GDM1 (cell line): ENCODE results near the gene RNF213.
A peak's percentile ranks its signal among the peaks of the same experiment; 100 is the strongest.

Experiments used
- DNase-seq: peaks from one replicate; lab custom pipeline; 2025; lab: John Stamatoyannopoulos, UW

Gene RNF213

DNA sequence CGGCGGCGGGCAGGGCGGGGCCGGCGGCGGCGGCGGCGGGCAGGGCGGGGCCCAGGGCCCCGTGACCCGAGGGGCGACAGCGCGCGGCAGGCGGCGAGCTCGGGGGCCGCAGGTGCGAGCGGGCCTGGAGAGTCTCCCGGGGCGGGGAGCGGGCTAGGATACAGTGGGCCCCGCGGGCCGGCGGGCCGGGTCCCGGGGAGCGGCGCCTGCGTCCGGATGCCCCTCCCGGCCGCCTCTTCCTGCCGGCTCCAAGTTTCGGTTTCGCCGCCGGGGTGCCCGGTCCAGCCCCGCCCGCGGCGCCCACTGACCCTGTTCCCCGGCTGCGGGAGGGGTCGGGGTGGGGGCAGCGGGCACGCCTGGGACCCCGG, at the start of gene RNF213:
Gene RNF213, plus strand, starts transcription at position 62 of the 368 bp plus-strand sequence. CDS start 2,830 bp downstream, outside the sequence.
- peak; percentile 7 for DNase-seq

DNA sequence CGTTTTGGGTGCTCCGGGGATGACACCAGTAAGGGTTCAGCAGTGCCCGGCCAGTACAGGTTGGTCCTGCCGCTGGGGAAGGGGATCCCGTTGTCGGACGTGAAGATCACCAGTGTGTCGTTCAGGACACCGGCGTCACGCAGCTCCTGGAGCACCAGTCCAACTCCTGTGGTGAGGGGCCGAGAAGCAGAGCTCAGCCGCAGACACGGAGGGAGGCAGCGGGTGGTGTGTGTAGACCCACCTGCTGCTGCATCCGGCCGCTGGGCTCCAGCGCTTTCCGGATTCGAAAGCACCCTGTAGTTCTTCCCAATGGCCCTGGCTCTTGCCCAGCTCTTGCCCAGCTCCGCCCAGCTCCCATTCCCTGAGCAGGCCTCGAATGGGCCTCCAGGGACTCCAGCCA, 48.5 kb upstream of the RNF213 start:
- no peak for DNase-seq

DNA sequence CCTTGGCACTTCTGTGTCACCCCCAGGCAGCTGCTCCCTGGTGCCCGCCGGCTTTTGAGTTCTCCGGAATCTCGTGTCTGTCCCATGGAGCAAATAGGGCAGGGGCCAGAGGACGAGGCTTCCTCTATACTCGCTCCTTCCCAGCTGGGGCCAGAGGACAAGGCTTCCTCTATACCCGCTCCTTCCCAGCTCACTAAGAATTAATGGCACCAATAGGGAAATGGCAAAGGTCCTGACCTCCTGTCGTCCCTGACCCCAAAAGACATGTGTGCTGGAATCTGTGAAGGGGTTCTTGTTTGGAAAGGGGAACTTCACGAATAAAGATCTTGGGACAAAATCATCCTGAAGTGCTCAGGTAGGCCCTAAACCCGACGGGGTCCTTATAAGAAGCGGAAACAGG, 48.1 kb upstream of the RNF213 start:
- no peak for DNase-seq

DNA sequence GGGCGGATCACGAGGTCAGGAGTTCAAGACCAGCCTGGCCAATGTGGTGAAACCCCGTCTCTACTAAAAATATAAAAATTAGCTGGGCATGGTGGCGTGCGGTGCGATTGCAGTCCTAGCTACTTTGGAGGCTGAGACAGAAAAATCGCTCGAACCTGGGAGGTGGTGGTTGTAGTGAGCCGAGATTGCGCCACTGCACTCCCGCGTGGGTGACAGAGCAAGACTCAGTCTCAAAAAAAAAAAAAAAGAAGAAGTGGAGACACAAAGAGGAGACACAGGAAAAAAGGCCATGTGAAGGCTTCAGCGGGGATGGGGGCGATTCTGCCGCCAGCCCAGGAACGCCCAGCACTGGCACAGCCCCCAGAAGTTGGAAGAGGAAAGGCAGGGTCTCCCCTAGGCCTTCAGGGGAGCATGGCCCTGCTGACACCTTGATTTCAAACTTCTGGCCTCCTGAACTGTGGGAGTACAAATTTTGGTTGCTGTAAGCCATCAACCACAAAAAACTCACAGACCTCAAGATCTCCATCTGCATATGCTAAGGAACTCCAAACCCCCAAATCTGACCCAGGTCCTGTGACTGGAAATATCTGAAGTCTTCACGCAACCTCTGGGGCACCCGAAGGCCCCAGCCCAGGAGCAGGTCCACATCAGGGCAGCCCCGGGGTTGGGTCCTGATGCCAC, 47.5 kb upstream of the RNF213 start:
- no peak for DNase-seq

DNA sequence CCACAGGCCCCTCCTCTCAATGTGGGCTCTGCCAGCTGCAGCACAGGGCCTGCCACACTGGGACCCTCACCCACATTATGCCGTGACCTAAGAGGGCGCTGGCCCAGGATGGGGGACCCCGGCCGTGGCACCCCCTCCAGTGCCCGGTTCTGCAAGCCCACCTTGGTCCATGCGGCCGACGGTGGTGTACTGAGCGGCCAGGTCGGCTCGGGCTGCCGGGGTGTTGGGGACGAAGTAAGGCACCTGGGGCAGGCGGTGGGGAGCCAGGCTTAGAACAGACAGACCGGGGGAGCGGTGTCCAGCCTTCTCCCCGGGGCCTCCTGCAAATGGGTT, 47.0 kb upstream of the RNF213 start:
- no peak for DNase-seq

DNA sequence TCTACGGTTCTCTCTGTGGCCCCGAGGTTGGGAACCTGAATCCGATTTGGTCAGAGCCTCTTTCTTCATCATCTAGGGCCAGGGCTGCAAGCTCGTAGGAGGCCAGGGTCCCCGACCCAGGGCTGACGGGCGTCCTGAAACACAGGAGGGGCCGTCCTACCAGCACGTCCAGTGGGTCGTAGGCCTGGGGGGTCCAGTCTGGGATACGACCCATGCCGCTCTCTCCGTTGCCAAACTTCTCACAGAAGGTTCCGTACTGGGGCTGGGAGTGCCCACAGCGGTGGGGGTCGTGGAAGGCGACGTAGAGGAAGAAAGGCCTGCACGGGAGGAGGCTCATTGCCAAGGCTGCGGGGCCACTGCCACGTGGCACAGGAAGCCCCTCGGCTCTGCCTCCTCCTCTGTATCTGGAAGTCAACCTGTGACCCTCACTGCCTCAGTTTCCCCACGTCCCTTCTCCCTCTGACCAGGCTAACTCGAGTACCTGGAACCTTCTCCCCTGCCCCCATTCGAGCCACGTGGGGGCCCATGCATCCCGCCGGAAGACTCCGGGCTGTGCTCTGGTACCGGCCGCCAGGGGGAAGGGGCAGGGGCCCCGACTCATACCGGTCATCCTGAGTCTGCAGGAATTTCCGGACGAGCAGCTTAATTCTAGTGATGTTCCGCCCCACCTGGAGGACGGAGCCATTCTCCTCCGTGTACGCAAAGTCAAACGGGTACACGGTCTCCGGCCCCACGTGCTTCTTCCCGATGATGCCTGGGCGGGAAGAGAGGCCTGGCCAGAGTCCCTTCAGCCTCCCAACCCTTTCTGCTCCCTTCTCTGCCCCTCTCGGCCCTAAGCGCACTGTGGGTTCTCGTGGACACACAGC, 46.4 kb upstream of the RNF213 start:
- DNase-seq, result no peak

DNA sequence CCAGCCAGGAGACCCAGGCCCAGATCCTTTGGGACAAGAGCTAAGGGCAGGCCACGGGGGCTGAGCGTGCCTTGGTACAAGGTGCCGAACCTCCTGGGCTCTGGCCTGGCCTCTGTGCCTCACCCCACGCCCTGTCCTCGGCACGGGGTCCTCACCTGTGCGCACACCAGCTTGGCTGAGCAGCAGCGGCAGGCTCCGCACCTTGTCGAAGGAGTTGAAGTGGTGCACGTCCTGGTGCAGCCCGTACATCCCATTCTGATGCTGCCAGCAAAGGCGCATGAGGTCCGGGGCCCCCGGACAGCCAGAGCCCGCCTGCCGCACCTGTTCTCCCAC, 45.8 kb upstream of the RNF213 start:
- no peak for DNase-seq

DNA sequence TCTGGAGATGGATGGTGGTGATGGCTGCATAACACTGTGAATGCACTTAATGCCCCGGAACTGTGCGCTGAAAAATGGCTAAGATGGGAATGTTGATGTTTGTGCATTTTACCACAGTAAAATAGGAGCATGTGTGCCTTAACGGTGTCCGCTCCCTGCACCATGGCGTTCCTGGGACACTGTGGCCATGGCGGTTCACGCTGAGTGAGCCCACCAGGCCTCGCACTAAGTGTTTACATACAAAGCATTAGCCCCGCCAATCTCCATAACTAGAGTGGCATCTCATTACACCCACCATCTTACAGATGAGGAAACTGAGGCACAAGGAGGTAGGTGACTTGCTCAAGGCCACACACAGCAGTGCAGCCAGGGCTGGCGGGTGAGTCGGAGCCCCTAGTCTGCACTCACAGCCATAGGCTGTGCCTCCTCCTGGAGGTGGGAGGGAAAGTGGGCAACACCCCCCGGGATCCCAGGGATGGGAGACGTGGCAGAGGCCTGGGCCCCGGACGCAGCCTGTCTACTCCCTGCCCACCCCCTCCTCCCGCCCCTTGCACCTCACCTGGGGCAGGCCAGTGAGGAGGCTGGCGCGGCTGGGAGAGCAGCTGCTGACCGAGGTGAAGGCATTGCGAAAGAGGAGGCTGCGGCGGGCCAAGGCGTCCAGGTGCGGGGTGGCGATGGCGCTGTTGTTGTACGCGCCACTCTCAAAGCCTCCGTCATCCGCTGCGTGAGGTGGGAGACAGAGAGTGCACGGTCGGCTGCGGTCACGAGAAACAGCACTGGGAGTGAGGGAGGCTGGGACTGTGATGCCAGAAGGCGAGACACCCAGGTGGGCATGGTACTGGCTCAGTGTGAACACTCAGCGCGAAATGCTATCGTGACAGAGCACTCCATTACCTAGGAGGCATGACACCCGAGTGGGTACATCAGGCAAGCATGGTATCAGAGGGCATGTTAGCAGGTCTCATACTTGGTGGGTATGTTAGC, 43.9 kb upstream of the RNF213 start:
- DNase-seq, result no peak

DNA sequence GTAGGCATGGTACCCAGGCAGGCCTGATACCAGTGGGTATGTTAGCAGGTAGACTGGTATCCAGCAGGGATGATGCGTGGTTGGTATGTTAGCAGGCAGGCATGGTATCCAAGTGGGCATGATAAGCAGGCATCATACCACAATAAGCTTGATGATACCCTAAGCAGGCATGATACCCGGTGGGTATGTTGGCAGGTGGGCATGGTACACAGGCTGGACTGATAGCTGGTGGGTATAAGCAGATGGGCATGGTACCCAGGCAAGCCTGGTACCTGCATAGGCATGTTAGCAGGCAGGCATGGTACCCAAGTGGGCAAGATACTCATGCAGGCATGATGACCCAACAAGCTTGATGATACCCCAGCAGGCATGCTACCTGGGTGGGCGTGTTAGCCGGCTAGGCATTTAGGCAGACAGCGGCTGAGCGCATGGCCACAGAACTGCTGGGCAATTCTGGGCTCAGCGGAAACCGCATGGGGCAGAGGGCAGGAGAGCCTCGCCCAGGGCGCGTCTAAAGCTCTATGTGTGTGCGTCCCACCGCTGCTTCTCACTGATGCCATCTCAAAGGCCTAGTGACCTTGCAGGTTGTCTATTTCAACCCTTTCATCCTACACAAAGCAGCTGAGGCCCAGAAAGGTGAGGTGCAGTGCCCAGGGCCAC, 42.8 kb upstream of the RNF213 start:
- DNase-seq, result no peak

DNA sequence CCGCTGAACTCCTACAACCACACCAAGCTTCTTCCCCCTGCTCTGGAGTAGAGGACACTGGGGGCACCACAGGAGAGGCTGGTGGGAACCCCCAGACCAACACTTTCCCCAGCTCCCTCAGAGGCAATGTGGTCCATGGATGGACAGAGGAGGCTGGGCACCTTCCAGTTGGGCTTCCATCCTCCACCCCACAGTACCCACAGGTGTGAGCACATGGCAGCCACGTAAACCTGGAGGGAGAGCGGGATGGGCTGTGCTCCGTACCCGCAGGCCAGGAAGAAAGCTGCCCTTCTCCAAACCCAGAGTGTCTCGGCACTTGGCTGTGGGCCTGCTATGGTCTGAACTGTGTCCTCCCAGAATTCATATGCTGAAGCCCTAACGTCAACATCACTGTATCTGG, 42.3 kb upstream of the RNF213 start:
- no peak for DNase-seq

DNA sequence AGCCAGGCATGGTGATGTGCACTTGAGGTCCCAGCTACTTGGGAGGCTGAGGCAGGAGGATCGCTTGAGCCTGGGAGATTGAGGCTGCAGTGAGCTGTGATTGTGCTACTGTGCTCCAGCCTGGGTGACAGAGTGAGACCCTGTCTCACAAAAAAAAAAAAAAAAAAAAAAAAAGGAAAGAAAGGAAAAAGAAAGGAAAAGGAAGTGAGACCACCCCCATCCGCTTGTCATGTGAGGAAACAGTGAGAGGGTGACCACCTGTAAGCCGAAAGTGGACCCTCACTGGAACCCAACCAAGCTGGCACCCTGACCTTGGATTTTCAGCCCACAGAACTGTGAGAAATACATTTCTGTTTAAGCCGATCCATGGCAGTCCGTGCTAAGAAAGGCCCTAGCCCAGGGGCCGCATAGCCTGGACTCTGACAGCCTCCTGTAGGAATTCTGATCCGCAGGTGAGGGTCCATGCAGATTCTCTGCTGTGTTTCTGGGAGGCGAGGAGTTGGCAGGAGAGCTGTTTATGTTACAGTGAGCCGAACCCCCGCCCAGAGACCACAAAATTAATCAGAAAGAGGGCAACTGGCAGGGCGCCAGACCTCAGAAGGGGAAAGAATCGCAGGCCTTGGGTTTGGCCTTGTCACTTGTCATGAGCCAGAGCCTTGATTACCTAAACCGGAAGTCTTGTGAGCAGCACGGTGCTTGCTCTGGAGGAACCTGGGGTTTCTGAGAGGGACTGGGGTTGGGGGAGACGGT, 41.5 kb upstream of the RNF213 start:
- peak; percentile 74 for DNase-seq

DNA sequence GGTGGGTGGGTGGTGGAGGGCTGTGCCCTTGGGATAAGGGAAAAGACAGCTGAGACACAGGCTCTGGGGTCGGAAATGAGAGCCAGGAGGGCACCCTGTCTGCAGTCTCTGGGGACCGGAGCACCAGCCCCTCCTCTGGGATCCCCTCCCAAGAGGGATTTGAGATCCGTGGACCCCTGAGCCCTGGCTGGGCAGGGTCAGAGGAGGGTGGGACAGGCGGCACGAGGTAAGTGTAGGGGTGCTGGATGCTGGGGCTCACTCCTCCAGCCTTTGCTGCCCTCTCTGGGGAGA, 40.9 kb upstream of the RNF213 start:
- DNase-seq, result no peak

DNA sequence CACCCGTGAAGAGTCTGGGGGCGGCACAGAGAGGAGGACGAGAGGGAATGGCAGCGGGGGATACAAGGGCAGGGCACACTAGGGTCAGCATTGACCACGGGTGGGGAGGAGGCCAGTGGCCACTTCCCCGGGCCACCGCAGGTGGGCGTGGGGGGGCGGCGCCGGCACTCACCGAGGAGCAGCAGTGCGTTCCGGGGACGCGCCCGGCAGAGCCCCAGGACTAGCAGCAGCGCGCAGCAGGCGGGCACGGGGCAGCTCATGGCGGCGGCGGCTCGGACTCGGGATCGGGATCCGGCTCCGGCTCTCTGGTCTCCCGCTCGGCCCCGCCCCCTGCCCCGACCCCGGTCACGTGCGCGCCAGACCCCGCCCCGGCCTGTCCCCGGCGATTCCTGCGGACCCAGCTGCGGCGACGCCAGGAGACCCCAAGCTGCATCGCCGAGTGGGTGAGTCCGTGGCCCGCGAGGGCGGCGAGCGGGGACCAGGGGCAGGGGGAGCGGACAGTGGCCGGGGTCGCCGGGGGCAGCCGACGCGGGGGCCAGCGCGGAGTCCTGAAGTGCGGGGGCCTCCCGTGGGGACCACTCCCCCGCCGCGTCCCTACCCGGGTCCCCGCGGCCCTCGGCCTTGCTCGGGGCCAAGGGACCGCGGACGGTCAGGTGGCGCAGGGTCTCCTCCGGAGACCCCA, 40.5 kb upstream of the RNF213 start, which contains the start of the genes SGSH and SLC26A11:
Gene SGSH, minus strand, starts transcription at position 280 of the 682 bp plus-strand sequence. Its CDS starts 20 bp downstream, at position 260.
Gene SLC26A11, plus strand, starts transcription at position 374 of the 682 bp plus-strand sequence. CDS start 1,134 bp downstream, outside the sequence.
- no peak for DNase-seq

DNA sequence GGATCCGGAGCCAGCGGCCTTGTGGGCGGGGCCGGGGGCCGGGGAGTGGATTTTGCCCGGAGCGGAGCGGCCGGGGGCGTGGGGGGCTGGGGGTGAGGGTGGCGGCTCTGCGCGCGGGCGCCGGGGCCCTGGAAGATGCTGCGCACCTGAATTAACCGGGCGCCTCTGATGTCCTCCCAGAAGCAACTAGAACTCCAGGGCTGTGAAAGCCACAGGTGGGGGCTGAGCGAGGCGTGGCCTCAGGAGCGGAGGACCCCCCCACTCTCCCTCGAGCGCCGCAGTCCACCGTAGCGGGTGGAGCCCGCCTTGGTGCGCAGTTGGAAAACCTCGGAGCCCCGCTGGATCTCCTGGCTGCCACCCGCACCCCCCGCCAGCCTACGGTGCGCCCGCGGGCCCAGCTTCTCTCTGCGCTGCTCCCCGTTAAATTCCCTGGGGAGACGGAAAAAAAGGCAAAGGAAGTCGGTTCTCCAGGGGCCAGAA, 39.9 kb upstream of the RNF213 start:
- no peak for DNase-seq

DNA sequence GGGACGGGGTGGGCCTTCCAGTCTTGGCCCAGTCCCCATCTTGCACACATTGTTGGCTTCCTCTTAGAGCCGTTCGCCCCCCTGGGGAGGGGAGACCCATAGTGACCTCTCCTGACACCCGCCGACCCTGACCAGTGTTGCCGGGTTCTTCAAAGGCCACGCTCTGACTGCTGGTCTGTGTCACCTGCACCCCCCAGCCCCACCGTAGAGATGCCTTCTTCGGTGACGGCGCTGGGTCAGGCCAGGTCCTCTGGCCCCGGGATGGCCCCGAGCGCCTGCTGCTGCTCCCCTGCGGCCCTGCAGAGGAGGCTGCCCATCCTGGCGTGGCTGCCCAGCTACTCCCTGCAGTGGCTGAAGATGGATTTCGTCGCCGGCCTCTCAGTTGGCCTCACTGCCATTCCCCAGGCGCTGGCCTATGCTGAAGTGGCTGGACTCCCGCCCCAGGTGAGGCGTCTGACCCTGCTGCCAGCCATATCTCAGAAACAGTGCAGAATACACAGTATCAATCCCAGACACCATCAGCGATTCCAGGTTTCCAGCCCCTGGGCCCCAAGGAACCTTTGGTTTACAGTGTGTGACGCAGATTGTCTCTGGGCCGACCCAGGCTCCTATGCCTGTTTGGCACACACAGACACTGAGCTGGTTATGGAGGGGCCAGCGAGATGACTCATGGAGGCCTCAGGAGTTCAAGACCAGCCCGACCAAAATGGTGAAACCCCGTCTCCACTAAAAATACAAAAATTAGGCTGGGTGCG, 39.1 kb upstream of the RNF213 start:
- DNase-seq, result no peak

DNA sequence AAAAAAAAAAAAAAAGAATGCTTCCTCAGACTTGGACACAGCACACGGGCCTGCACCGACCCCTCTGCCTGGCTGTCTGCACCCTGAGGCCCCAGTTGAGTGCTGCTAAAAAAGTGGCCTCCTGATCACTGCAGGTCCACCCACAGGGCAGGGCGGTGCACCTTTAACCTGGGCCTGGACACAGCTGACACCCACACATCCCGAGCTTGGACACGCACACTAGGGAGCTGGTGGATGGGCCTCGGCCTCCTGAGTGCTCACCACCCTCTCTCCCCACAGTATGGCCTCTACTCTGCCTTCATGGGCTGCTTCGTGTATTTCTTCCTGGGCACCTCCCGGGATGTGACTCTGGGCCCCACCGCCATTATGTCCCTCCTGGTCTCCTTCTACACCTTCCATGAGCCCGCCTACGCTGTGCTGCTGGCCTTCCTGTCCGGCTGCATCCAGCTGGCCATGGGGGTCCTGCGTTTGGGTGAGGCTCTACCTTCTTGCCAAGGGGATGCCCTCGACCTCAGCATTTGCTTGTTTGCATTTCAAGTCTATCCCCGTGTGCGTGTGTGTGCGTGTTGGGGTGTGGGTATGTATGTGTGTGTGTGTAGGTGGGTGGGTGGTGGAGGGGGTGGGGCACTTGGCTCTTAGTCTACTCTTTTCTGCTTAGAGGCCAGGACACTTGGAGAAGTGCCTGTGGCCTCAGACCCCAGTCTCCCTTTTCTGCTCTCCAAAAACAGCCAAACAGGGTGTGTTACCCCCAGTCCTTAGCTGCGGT, 38.1 kb upstream of the RNF213 start:
- DNase-seq, result no peak

DNA sequence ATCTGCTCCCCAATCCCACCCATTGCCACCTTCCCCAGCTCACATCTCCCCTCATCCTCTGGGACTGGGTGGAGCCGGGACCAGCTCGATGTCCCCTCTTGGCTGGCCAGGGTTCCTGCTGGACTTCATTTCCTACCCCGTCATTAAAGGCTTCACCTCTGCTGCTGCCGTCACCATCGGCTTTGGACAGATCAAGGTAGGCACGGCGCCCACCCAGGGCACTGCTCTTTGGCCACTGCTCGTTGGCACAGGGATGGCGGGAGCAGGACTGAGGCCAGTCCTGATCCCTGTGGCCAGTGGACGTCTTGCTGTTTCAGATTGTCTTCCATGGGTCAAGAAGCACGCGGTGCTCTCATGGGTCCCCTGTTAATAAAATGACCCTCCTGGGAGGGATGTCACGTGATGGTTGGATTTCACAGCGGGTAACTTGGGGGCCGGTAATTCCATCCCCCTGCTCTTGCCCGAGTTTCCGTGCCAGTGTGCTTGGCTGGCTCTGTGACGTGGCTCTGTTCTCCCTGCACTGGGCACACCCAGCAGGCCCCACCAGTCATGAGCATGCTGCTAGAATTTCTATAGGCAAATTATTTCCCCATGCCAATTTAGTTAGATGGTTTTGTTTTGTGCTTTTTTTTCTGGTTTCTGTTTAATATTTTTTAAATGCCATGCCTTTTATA, 37.4 kb upstream of the RNF213 start:
- no peak for DNase-seq

DNA sequence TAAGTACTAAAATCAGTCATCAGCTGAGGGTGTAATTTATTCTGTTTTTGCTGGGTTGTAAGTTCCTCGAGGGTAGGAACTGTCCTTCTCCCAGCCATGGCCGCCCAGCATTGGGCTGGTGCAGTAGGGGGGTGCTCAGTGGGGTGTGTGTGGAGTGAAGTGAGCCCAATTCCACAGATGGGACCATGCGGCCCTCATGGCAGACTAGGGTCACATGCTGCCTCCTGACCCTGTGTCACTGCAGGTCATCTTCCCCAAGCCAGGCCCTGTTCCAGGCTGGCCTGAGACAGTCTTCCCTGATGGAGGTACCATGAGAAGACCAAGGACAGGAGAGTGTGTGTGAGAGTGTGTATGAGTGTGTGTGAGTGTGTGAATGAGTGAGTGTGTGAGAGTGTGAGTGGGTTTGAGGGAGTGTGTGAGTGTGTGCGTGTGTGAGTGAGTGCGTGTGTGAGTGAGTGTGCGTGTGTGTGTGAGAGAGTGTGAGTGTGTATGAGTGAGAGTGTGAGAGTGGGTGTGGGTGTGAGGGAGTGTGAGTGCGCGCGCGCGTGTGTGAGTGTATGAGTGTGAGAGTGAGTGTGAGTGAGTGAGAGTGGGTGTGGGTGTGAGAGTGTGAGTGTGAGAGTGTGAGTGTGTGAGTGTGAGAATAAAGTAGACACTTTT, 36.7 kb upstream of the RNF213 start:
- no peak for DNase-seq
